CMK (cell line): ENCODE measurements around the gene NLGN1.
"Not testable (repeated sequence)": the region's sequence is repeated elsewhere in the genome, so short reads cannot be mapped to it uniquely, and the experiment has no call there.

ENCODE experiments used
- DNase-seq: peaks from one replicate; pipeline ENCODE4 v3.0.0-alpha.2; 2010; ENCODE audit warnings: low read depth

The NLGN1 gene

DNA sequence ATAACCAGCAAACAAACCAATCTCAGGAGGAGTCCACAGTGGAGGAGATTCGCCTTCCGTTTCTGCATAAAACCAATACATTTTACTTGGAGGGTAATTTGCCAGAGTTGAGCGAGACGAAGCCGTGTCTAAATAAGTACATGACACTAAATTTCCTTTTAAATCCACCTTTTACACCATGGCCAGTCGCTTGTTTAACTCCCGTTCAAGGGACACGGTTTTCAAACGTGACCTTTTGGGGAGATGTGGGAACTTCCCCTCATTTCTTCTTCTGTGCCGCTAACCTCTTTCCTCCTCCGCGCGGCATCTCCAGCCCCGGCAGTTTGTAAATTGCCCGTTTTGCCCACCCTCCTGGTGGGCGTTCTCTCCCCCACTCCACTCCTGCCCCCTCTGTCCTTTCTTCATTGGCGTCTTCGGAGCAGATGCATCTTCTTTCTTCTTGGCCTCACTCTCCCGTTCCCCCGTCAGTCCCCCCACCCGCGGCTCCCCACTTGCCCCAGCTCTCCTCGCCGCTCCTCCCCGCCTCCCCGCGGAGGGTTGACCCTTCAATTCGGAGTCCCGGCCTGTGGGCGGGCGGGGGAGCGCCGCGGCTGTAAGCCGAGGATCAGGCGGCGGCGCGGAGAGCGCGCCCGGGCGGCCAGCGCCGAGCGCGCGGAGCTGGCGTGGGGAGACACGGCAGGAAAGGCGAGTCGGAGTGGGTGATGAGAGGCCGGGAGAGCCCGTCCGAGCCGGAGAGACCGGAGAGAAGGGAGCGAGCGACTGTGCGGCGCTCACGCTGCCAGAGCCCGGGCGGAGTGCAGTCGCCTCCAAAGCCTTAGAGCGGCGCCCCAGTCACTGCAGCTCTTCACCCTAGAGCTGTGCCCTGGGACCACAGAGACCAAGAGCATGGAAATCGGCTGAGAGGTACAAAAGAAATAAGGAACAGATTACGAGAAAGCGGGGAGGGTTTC, at the start of gene NLGN1:
TSS of gene NLGN1 (plus strand) at position 584 of the 950 bp plus-strand sequence.
- no peak for DNase-seq

GRCh38 chr3:173351886-173352285, 45.7 kb upstream of the NLGN1 start:
- peak; percentile 80 for DNase-seq

DNA sequence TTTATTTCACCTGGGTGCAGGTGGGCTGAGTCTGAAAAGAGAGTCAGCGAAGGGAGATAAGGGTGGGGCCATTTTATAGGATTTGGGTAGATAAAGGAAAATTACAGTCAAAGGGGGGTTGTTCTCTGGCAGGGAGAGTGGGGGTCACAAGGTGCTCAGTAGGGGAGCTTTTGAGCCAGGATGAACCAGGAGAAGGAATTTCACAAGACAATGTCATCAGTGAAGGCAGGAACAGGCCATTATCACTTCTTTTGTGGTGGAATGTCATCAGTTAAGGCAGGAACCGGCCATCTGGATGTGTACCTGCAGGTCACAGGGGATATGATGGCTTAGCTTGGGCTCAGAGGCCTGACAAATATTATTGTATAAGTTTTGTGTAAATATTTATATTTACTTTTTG, 44.4 kb upstream of the NLGN1 start:
- not testable (repeated sequence) for DNase-seq

DNA sequence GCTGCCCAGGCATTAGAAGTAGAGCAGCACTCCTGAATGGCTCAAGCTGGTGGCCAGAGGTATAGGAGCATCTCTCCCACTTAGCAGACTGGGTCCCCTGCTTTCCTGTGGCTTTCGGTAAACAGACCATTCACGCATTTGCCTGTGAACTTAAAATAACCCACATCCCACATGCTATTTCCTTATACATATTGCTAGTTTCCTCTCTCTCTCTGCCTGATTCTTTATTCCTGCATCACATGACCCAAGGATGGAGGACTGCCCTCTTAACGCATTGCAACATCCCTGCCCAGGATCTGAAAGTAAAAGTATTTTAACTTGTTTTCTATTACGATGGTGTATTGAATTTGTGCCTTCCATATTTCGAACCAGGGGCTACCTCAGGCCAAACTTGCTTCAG, 43.4 kb upstream of the NLGN1 start:
- no peak for DNase-seq

- no peak for DNase-seq
These were observed 25.6 kb upstream of the NLGN1 start for GRCh38 chr3:173371848-173372487.

GRCh38 chr3:173380681-173381080, 16.9 kb upstream of the NLGN1 start:
- no peak for DNase-seq

- not testable (repeated sequence) for DNase-seq
These were observed 15.6 kb upstream of the NLGN1 start for GRCh38 chr3:173381936-173382335.

DNA sequence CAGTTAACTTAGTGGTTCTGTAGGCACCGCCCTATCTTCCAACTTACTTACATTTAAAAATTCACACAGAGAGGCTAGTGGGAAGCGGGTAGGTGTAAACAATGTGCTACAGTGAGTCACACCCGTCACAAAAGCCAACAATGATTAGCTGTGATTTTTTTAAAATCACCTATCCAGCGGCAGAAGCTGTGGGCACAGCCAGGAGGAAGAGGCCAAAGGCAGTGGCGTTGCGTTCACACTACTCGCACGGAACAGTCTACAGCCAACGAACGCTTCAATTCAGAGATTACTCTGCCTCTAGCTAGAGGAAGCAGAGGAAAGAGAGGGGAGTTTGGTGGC, 2.5 kb upstream of the NLGN1 start:
- DNase-seq = no peak

GRCh38 chr3:173395412-173396181, 1.9 kb upstream of the NLGN1 start:
- DNase-seq = peak; percentile 68

GRCh38 chr3:173396191-173397041, 1.1 kb upstream of the NLGN1 start:
- no peak for DNase-seq

- DNase-seq = no peak
These were observed 551 bp downstream of the NLGN1 start for GRCh38 chr3:173398111-173398479.

DNA sequence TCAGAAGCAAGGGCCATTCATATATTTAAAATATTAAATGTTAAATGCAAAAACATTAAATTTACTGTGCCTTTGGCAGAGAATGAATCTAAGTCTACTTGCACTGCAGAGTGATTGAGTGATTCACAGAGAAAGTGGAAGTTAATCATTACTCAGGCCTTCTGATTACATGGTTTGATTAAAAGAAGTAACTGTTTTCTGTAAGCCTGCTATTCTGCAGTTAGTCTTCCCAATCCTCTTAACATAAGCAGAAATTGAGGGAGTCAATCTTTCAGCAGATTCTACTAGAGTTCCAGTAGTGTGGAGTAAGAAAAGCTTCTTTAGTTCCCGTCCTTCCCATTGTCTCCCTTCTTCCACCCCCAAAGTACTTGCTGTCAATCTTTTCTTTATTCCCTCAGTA, 1.5 kb downstream of the NLGN1 start:
- DNase-seq = no peak

GRCh38 chr3:173401369-173401768, 3.8 kb downstream of the NLGN1 start:
- DNase-seq = no peak

- DNase-seq = no peak
These were observed 5.1 kb downstream of the NLGN1 start for GRCh38 chr3:173402656-173403055.

GRCh38 chr3:173403376-173403775, 5.8 kb downstream of the NLGN1 start:
- DNase-seq = no peak

DNA sequence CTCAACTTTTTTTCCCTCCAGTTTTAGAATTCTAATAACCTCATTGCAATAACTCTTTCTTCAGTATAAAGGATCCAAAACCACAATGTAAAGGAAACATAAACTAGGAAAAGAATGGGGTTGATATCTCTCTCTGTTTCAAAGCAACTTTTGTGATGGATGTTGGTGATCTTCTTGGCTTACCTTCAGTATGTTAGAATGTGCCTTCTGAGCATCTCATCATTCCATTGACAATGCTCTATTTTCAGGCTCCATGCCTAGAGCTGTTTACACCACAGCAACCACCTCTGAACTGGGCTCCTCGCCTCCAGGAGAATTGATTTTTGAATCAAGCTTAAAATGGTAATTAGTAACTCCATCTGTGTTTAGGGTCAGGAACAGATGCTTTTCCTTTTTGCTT, 6.6 kb downstream of the NLGN1 start:
- no peak for DNase-seq

GRCh38 chr3:173410436-173410835, 12.9 kb downstream of the NLGN1 start:
- DNase-seq = no peak

- DNase-seq = no peak
These were observed 13.3 kb downstream of the NLGN1 start for GRCh38 chr3:173410849-173411248.

GRCh38 chr3:173411375-173411973, 13.9 kb downstream of the NLGN1 start:
- DNase-seq = no peak

DNA sequence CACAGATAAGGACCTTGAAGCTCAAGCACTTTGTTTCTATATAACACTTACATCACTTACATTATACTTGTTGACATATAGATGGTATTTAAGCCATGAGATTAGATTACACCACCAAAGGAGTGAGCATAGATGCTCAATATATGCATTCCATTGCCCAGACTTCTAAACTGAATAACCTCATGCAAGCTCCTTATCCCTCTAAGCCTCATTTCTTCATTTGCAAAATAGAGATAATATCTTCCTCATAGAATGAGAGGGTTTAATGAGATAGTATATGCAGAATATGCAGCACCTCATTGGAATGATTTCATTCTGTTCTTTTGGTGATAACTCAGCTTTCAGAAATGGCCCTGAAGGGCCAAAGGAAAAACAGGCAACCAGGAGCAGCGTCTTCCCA, 18.5 kb downstream of the NLGN1 start:
- DNase-seq = no peak

DNA sequence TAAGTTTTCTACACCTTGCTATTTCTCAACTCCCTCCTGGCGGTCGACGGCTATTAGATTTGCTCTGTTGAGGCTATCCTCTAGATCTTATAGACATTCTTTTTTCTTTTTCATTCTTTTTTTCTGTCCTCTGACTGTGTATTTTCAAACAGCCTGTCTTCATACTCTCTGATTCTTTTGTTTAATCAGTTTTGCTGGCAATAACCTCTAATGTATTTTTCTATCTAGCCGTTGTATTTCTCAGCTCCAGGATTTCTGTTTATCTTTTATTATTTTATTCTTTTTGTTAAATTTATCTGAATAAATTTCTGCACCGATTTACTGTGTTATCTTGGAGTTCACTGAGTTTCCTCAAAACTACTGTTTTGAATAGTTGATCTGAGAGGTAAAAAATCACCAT, 31.5 kb downstream of the NLGN1 start:
- no peak for DNase-seq
